Peyer's patch (tissue), 4 donors: ENCODE data around the gene TMEM98. TPM values are rescaled to one million over a fixed set of nuclear protein-coding genes. Genes with fewer than 3 reads are reported as not detected.

Experiments used
- DNase-seq, 3 donors: peaks; one replicate each; pipeline ENCODE4 v3.0.0-alpha.2; 2017 to 2019
- H3K27ac ChIP-seq, 4 donors: fragments of 200-600 bp; sonication (generic); one replicate each; pipeline ENCODE4 v1.5.1; 2016 to 2019
- H3K27me3 ChIP-seq, 2 donors: fragments of 200-600 bp; sonication (generic); one replicate each; pipeline ENCODE4 v1.5.1; 2019
- H3K36me3 ChIP-seq, 3 donors: fragments of 200-600 bp; sonication (generic); one replicate each; pipeline ENCODE4 v1.5.1; 2016 to 2019
- H3K4me1 ChIP-seq, 4 donors: fragments of 200-600 bp; sonication (generic); one replicate each; pipeline ENCODE4 v1.5.1; 2016 to 2019
- H3K4me3 ChIP-seq, 4 donors: fragments of 200-600 bp; sonication (generic); 1 replicate in 3 of 4; 2 replicates in 1 of 4; pipeline ENCODE4 v1.5.1; 2016 to 2019; ENCODE audit warnings: mild to moderate bottlenecking in 1 of 4
- H3K9me3 ChIP-seq, 4 donors: fragments of 200-600 bp; sonication (generic); one replicate each; pipeline ENCODE4 v1.5.1; 2016 to 2019; ENCODE audit warnings: mild to moderate bottlenecking in 1 of 4
- POLR2A ChIP-seq, 2 donors: fragments of 450-650 bp; IDR thresholded peaks; one replicate each; pipeline ENCODE4 v1.5.1; 2017; ENCODE audit warnings: antibody characterized with exemption in 2 of 2, mild to moderate bottlenecking in 2 of 2, moderate library complexity in 2 of 2
- total RNA-seq, 4 donors: library from RNA; depleted of rRNA; stranded (reverse); fragments of >200 nt; gene quantifications; one replicate each; pipeline ENCODE4 v1.1.0, GENCODE V29; 2016
- TF ChIP-seq, protein P1 (sequence below), 6 experiments: fragments of 450-650 bp in 4 of 6; fragments of 200-600 bp in 2 of 6; sonication (generic) in 1 of 6; IDR thresholded peaks; one replicate each; pipeline ENCODE4 v1.5.1; 2017 to 2019; ENCODE audit warnings: antibody characterized with exemption in 6 of 6, mild to moderate bottlenecking in 3 of 6, moderate library complexity in 1 of 6

TMEM98 gene
- total RNA-seq, 4 donors from 2014 or later, result 54.5 to 351 (median 241) TPM

DNA sequence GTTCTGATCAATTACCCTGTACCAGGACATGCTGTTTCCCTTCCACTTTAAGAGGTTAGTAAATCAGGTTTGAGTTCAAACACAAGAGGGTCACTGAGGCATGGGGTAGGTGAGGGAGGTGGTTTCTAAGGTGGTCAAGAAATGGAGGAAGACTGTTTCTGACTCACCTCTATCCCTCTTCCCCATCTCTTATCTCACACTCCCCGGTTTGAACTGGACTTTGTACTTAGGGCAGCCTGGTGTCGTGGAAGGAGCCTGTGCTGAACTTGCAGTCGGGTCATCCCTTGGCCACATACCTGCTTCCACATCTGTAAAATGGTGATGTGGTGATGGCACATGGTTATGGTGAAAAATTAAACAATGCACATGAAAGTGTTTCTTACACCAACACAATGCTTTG, 17.2 kb upstream of the TMEM98 start:
- Histone ChIP-seq H3K9me3 (no peaks in the 10 kb centered on the region), H3K4me1 (peaks cover 0 to 22% (median 6%) of the 10 kb centered on the region in 4 donors), H3K36me3 (no peaks in the 10 kb centered on the region), H3K27ac (peak overlapping the region in 3 of 4 donors; percentile 67 to 85 (median 79)), H3K4me3 (no peak overlapping the region), H3K27me3 (no peaks in the 10 kb centered on the region)
- TF ChIP-seq, protein P1, sequence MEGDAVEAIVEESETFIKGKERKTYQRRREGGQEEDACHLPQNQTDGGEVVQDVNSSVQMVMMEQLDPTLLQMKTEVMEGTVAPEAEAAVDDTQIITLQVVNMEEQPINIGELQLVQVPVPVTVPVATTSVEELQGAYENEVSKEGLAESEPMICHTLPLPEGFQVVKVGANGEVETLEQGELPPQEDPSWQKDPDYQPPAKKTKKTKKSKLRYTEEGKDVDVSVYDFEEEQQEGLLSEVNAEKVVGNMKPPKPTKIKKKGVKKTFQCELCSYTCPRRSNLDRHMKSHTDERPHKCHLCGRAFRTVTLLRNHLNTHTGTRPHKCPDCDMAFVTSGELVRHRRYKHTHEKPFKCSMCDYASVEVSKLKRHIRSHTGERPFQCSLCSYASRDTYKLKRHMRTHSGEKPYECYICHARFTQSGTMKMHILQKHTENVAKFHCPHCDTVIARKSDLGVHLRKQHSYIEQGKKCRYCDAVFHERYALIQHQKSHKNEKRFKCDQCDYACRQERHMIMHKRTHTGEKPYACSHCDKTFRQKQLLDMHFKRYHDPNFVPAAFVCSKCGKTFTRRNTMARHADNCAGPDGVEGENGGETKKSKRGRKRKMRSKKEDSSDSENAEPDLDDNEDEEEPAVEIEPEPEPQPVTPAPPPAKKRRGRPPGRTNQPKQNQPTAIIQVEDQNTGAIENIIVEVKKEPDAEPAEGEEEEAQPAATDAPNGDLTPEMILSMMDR (IDR thresholded peaks at IDR 0.05), result no peak
- peak in 1 of 2 donors; percentile 12 for TF ChIP-seq POLR2A (IDR thresholded peaks at IDR 0.05)
- DNase-seq, result peak in 2 of 3 donors; percentile 62 to 77

DNA sequence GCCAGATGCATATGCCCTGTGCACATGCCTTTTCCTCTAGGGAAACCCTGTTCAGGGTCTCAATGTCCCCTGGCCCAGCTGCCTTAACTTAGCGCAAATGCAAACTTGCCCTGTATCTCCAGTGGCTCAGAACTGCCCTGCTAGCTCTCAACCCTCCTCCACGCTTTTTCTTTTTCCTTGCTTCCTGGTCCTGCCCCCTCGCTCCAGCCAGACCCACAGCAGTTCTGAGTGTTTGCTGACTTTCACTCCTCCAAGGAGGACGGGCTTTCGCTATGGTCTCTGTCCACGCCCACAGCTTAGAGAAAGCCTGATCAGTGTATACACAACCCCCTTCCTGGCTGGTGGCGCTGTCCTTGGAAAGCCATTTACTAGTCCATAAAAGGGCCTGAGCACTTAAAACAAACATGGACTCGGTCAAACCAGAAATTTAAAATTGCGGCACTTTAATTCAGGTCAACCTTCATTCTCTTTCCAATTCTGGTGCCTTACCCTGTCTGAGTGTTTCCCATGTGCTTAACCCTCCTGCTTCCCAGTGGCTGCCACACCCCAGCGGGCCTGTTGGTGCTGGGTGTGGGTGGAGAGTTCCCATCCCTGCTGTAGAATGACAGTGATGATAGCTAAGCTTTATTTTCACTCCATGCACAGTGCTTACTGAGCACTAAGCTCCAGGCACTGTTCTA, 15.6 kb upstream of the TMEM98 start:
- TF ChIP-seq, protein P1 (IDR thresholded peaks at IDR 0.05), result peak in 3 of 6 experiments; percentile 7 to 30 (median 26)
- no peak for TF ChIP-seq POLR2A (IDR thresholded peaks at IDR 0.05)
- H3K36me3 ChIP-seq, result no peaks in the 10 kb centered on the region
- no peaks in the 10 kb centered on the region for H3K27me3 ChIP-seq
- no peaks in the 10 kb centered on the region for H3K9me3 ChIP-seq
- peaks cover 0 to 22% (median 6%) of the 10 kb centered on the region in 4 donors for H3K4me1 ChIP-seq
- H3K4me3 ChIP-seq, result peak overlapping the region in 2 of 4 donors; percentile 5 to 20
- peak; percentile 21 to 84 (median 79) for DNase-seq
- peak overlapping the region in 3 of 4 donors; percentile 58 to 79 (median 64) for H3K27ac ChIP-seq

DNA sequence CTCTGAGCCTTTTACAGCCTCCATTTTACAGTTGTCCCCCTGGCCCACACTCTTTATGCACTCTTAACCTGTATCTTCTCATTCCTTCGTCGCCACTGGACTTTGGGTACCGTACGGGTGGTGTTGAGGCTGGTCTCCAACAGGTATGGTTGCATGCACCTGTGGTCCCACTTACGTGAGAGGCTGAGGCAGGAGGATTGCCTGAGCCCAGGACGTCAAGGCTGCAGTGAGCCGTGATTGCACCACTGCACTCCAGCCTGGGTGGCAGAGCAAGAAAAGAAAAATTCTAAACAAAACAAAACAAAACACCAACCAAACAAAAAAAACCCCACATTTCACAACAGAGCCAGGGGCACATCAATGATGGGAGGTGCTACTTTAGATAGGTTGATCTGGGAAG, 14.4 kb upstream of the TMEM98 start:
- H3K9me3 ChIP-seq, result no peaks in the 10 kb centered on the region
- no peak overlapping the region for H3K4me3 ChIP-seq
- no peaks in the 10 kb centered on the region for H3K36me3 ChIP-seq
- DNase-seq, result no peak
- no peak for TF ChIP-seq POLR2A (IDR thresholded peaks at IDR 0.05)
- TF ChIP-seq, protein P1 (IDR thresholded peaks at IDR 0.05), result no peak
- H3K4me1 ChIP-seq, result peaks cover 0 to 22% (median 6%) of the 10 kb centered on the region in 4 donors
- H3K27me3 ChIP-seq, result no peaks in the 10 kb centered on the region
- H3K27ac ChIP-seq, result no peak overlapping the region

DNA sequence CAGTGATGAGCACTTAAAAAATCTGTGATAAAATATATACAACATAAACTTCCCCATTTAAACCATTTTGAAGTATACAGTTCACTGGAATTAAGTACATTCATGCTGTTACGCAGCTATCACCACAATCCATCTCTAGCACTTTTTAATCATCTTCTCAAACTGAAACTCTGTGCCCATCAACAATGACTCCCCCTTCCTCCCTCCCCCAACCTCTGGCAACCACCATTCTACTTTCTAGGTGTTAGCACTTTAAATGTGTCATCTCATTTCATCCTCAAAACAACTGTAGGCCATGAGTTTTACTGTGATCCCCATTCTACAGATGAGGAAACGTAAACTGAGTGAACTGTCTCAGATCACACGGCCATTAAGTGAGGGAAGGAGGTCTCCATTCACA, 13.8 kb upstream of the TMEM98 start:
- Histone ChIP-seq H3K27ac (no peak overlapping the region), H3K4me3 (no peak overlapping the region), H3K36me3 (no peaks in the 10 kb centered on the region), H3K9me3 (no peaks in the 10 kb centered on the region), H3K4me1 (peaks cover 0 to 22% (median 6%) of the 10 kb centered on the region in 4 donors), H3K27me3 (no peaks in the 10 kb centered on the region)
- TF ChIP-seq, protein P1 (IDR thresholded peaks at IDR 0.05), result no peak
- DNase-seq, result no peak

DNA sequence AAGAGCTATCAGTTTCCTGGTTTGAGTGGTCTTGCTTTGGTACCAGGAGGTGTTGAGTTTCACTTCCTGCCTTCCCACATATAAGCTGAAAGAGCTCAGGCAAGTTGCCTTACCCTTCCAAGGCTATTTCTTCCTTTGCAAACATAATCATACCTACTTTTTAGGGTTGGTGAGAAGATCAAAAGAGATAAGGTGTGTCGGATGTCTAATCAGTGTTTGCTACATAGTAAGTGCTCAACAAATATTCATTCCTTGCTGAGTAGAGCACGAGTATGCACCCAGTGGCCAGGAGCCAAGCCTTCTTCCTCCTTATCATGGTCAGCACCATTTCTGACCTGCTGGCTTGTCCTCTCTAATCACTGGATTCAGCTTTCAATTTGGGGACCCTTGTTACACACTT, 12.7 kb upstream of the TMEM98 start:
- Histone ChIP-seq H3K4me3 (no peak overlapping the region), H3K36me3 (no peaks in the 10 kb centered on the region), H3K9me3 (no peaks in the 10 kb centered on the region), H3K27me3 (no peaks in the 10 kb centered on the region), H3K4me1 (peaks cover 0 to 19% (median 4%) of the 10 kb centered on the region in 4 donors), H3K27ac (no peak overlapping the region)
- TF ChIP-seq, protein P1 (IDR thresholded peaks at IDR 0.05), result no peak
- no peak for TF ChIP-seq POLR2A (IDR thresholded peaks at IDR 0.05)
- no peak for DNase-seq
